VCaP (cell line): ENCODE measurements around the gene IL12A.

ENCODE experiments used
- H3K27ac ChIP-seq: fragments of 450-650 bp; 2 replicates; pipeline ENCODE4 v1.5.1; 2017
- TF ChIP-seq, protein P1 (sequence below): fragments of 450-650 bp; conservative IDR thresholded peaks from 2 replicates; pipeline ENCODE4 v1.5.1; 2017; ENCODE audit warnings: mild to moderate bottlenecking, moderate library complexity

The IL12A gene

DNA sequence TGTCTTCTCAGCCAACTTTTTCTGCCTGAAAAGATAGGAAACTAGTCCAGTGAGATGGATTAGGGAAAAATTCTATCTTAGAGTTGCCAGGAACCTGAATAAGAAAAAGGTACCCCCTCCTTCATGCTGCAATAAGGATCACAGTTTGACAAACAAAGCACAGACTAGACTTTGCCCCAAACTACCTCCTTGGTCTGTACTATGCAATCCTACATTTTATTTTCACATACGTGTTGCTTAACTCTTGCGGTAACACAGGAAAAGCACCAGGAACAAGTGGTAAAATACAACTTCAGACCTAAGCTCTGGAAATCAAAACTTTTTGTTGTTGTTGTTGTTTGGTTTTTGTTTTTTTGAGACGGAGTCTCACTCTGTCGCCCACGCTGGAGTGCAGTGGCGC lies 11.3 kb upstream of the IL12A start:
- H3K27ac ChIP-seq = no peak overlapping the region
- TF ChIP-seq, protein P1, sequence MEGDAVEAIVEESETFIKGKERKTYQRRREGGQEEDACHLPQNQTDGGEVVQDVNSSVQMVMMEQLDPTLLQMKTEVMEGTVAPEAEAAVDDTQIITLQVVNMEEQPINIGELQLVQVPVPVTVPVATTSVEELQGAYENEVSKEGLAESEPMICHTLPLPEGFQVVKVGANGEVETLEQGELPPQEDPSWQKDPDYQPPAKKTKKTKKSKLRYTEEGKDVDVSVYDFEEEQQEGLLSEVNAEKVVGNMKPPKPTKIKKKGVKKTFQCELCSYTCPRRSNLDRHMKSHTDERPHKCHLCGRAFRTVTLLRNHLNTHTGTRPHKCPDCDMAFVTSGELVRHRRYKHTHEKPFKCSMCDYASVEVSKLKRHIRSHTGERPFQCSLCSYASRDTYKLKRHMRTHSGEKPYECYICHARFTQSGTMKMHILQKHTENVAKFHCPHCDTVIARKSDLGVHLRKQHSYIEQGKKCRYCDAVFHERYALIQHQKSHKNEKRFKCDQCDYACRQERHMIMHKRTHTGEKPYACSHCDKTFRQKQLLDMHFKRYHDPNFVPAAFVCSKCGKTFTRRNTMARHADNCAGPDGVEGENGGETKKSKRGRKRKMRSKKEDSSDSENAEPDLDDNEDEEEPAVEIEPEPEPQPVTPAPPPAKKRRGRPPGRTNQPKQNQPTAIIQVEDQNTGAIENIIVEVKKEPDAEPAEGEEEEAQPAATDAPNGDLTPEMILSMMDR = no peak

DNA sequence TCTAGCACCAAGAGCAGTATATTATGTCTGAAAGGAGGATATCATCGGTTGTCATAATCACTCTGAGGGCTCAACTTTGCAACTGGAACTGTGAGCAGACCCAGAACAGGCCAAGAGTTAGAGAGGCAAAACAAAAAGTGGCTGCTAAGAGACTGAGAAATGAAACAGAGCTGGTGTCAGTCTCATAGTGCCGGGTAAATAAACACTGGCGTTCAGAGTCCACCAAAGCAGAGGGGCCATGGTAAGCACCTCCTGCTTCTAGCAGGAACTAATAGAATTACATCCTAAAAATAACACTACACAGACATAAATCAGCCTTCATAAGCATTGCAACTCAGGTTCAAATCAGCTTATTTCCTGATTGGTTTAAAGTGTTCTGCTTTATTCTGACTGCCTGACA lies 10.3 kb upstream of the IL12A start:
- no peak overlapping the region for H3K27ac ChIP-seq
- TF ChIP-seq, protein P1 = no peak

DNA sequence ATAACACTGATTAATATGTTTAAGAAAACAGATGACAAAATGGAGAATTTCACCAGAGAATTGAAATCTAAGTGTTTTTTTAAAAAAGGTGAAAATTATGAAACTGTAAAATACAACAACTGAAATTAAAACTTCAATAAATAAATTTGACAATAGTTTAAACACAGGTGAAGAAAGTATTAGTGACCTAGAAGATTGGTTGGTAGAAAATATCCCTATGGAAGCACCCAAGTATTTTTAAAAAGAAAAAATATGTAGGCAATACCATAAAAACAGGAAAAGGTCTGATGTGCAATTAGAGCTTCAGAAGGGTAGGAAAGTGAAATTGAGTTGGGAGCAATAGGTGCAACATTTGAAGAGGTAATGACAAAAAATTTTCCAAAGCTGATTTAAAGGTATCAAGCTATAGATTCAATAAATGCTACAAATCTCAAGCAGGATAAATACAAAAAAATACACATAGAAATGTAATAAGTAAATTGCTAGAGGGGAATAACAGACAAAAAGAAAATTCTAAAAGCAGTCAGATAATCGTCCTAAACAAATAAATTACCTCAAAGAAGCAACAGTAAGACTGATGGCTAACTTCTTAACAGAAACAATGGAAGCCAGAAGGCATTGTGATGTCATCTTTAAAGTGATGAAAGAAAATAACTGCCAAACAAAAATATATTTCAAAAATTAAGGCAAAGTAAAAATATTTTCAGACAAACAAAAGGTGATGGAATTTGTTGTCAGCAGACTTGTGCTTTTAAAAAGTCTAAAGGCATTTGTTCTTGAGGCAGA lies 9.5 kb upstream of the IL12A start:
- TF ChIP-seq, protein P1 = no peak
- H3K27ac ChIP-seq = no peak overlapping the region

DNA sequence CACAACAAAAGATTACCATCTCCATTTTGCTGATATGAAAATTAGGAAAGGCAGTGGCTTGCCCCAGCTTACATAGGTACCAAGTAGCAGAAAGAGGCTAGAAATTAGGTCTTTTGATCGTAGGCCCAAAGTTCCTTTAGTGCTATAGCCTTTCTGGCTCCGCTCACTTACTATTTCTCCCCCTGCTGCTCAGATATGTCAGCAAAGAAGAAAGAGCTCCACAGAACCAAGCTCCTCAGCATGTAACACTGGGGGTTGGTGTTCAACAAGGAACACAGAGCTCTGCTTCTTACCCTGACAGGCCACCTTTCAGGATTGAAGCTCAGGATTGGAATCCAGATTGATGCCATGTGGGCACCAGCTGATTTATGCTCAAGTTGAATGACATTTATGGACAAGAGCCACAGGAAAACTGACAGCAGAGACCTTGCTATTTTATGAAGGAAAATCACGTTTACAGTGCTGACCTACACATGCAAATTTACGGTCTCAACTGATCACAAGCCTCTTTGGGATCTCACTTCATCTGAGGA lies 6.1 kb upstream of the IL12A start:
- TF ChIP-seq, protein P1 = no peak
- no peak overlapping the region for H3K27ac ChIP-seq

DNA sequence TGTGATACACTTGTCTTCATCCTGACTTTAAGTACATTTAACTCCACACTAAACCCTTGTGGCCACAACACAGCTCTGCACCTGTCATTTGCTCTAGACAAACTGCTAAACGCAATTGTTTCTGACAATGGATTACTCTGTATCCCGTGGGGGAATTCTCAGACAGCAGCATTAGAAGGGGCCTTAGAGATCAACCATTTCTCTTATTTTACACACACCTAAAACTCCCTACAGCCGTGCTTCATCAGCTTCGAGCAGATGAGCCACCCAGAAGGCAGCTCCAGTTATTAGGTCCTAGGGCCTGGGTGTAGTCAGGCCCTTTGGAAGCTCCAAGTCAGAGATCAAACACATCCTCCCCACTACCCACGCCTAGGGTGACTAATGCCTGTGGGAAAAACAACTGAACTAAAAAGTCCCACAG lies 1.3 kb upstream of the IL12A start:
- no peak overlapping the region for H3K27ac ChIP-seq
- TF ChIP-seq, protein P1 = peak; percentile 36

DNA sequence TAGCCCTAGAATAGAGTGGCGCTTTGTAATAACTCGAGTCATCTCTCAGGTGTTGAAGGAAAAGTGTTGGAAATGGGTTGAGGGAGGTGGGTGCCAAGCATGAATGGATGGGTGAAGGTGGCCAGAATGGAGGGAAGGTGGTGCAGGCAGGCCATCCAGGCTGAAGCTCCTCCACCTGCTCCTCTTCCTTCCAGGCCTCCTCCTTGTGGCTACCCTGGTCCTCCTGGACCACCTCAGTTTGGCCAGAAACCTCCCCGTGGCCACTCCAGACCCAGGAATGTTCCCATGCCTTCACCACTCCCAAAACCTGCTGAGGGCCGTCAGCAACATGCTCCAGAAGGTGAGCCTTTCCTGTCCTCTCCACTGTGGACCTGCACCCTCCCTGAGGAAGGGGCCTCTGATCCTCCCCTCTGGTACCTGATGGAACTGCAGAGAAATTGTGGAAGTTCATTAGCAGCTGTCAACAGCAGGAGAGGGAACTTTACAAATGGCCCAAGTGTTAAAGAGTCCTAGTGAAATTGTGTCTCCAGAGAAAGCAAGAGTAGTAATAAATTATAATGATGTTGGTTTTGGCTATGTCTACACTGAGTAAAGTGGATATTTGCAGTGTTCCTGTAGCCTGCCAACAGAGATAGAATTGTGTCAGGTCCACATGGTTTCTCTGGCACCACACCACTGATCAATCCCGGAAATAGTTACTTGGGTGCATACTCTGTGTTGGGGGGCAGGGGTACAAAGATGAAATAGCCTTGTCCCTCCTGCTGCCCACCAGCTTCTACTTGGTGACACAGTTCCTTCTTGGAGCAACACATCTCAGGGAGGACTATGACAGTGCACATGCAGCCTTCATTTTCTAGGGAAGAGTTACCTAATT lies 1.6 kb downstream of the IL12A start:
- H3K27ac ChIP-seq = no peak overlapping the region
- TF ChIP-seq, protein P1 = peak; percentile 18; the same call in 1 of the 2 replicates

DNA sequence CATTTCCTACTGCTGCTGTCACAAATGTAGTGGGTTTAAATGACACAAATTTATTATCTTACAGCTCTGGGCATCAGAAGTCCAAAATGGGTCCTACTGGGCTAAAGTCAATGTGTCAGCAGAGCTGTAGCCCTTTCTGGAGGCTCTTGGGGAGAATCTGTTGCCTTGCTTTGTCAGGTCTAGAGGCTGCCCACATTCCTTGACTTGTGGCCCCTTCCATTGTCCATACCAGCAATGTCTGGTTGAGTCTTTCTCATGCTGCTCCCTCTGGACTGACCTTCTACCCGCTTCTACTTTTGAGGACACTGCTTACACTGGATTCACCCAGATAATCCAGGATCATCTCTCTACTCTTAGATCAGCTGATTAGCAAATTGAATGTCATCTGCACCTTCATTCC lies 3.0 kb downstream of the IL12A start:
- no peak overlapping the region for H3K27ac ChIP-seq
- TF ChIP-seq, protein P1 = no peak
